ENCODE data around the gene NUSAP1. TPM values are rescaled to one million over a fixed set of nuclear protein-coding genes. Genes with fewer than 3 reads are reported as not detected.

The NUSAP1 gene
- total RNA-seq, 1 donor from 2014 or later, result 113 TPM

GRCh38 chr15:41392659-41393058, 60.0 kb downstream of the NUSAP1 start:
- H3K4me3 ChIP-seq (ENCODE audit: low read depth, low read length), result no peak overlapping the region
- TF ChIP-seq CTCF (conservative IDR thresholded peaks at IDR 0.05; ENCODE audit: low read depth, low read length), result no peak
- no peak for DNase-seq (ENCODE audit: low read depth)

- H3K4me3 ChIP-seq (ENCODE audit: low read depth, low read length), result no peak overlapping the region
- no peak for DNase-seq (ENCODE audit: low read depth)
- TF ChIP-seq CTCF (conservative IDR thresholded peaks at IDR 0.05; ENCODE audit: low read depth, low read length), result no peak
These were observed 62.2 kb downstream of the NUSAP1 start for GRCh38 chr15:41394924-41395323.

- H3K4me3 ChIP-seq (ENCODE audit: low read depth, low read length), result no peak overlapping the region
- no peak for TF ChIP-seq CTCF (conservative IDR thresholded peaks at IDR 0.05; ENCODE audit: low read depth, low read length)
- DNase-seq (ENCODE audit: low read depth), result no peak
These were observed 63.4 kb downstream of the NUSAP1 start for GRCh38 chr15:41396111-41396510.

- no peak for TF ChIP-seq CTCF (conservative IDR thresholded peaks at IDR 0.05; ENCODE audit: low read depth, low read length)
- DNase-seq (ENCODE audit: low read depth), result no peak
- H3K4me3 ChIP-seq (ENCODE audit: low read depth, low read length), result peak overlapping the region; percentile 92
These were observed 69.2 kb downstream of the NUSAP1 start for GRCh38 chr15:41401904-41402267.

GRCh38 chr15:41407341-41407740, 74.7 kb downstream of the NUSAP1 start:
- no peak for TF ChIP-seq CTCF (conservative IDR thresholded peaks at IDR 0.05; ENCODE audit: low read depth, low read length)
- no peak for DNase-seq (ENCODE audit: low read depth)
- H3K4me3 ChIP-seq (ENCODE audit: low read depth, low read length), result no peak overlapping the region

- no peak overlapping the region for H3K4me3 ChIP-seq (ENCODE audit: low read depth, low read length)
- no peak for TF ChIP-seq CTCF (conservative IDR thresholded peaks at IDR 0.05; ENCODE audit: low read depth, low read length)
- no peak for DNase-seq (ENCODE audit: low read depth)
These were observed 75.6 kb downstream of the NUSAP1 start for GRCh38 chr15:41408234-41408641.

- DNase-seq (ENCODE audit: low read depth), result no peak
- no peak overlapping the region for H3K4me3 ChIP-seq (ENCODE audit: low read depth, low read length)
- no peak for TF ChIP-seq CTCF (conservative IDR thresholded peaks at IDR 0.05; ENCODE audit: low read depth, low read length)
These were observed 78.3 kb downstream of the NUSAP1 start for GRCh38 chr15:41411031-41411430.

Data from epithelial cell of proximal tubule (primary cell).